ENCODE results near the gene MLST8.

MLST8 gene

DNA sequence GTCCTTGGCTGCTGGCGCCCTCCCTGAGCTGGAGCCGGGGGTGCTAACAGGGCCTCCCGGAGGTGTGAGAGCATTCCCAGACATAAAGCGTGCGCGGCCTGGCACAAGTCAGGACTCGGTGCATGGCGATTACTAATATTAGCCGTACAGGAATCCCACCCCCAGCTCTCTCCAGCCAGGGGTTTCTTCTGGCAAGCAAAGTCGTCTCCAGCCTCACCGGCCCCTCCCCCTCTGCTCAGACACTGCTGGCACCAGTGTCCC lies 13.9 kb upstream of the MLST8 start:
- H3K4me3 ChIP-seq (ENCODE audit: low read depth in 1 of 2, low read length in 1 of 2): no peak overlapping the region
- H3K36me3 ChIP-seq: no peaks in the 10 kb centered on the region
- H3K27ac ChIP-seq: no peak overlapping the region
- peaks cover 37% of the 10 kb centered on the region for H3K27me3 ChIP-seq
- TF ChIP-seq, protein P1, sequence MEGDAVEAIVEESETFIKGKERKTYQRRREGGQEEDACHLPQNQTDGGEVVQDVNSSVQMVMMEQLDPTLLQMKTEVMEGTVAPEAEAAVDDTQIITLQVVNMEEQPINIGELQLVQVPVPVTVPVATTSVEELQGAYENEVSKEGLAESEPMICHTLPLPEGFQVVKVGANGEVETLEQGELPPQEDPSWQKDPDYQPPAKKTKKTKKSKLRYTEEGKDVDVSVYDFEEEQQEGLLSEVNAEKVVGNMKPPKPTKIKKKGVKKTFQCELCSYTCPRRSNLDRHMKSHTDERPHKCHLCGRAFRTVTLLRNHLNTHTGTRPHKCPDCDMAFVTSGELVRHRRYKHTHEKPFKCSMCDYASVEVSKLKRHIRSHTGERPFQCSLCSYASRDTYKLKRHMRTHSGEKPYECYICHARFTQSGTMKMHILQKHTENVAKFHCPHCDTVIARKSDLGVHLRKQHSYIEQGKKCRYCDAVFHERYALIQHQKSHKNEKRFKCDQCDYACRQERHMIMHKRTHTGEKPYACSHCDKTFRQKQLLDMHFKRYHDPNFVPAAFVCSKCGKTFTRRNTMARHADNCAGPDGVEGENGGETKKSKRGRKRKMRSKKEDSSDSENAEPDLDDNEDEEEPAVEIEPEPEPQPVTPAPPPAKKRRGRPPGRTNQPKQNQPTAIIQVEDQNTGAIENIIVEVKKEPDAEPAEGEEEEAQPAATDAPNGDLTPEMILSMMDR (IDR thresholded peaks at IDR 0.05): no peak
- no peaks in the 10 kb centered on the region for H3K9me3 ChIP-seq
- peaks cover 0 to 11% of the 10 kb centered on the region in 2 experiments for H3K4me1 ChIP-seq (ENCODE audit: control insufficient read depth in 1 of 2, insufficient read depth in 1 of 2, low read depth in 1 of 2, low read length in 1 of 2)

DNA sequence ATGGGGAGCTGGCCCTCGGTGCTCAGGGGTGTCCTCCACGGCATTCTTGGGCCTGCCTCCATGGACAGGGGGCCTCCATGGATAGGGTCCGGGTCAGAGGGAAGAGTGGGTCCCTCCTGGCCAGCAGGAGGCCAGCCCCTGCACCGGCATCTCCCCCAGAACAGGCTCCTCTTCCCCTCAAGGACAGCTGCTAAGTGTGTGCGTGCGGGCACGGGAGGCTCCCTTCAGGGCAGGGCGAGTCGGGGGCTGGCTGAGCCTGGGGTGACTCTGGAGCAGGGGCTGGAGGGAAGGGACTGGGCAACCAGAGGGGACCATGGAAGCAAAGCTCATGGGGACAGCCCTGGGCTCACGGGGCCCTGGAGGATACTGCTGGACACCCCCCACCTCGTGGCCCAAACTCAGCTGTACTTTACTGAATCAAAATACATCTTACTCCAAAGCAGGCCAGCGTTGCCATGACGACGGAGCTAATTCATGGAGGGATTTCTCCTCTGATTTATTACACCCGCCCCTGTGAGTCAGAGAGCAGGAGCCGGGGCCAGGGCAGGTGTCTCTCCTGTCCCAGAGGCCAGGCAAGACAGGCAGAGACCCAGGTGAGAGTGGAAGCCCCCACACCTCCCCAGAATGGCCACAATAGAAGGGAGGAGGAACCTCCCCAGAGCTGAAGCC lies 11.0 kb upstream of the MLST8 start:
- TF ChIP-seq, protein P1 (IDR thresholded peaks at IDR 0.05): no peak
- Histone ChIP-seq H3K27me3 (peaks cover 64% of the 10 kb centered on the region), H3K36me3 (no peaks in the 10 kb centered on the region), H3K4me3 (ENCODE audit: low read depth in 1 of 2, low read length in 1 of 2) (no peak overlapping the region), H3K4me1 (ENCODE audit: control insufficient read depth in 1 of 2, insufficient read depth in 1 of 2, low read depth in 1 of 2, low read length in 1 of 2) (peaks cover 0 to 11% of the 10 kb centered on the region in 2 experiments), H3K27ac (no peak overlapping the region), H3K9me3 (no peaks in the 10 kb centered on the region)

DNA sequence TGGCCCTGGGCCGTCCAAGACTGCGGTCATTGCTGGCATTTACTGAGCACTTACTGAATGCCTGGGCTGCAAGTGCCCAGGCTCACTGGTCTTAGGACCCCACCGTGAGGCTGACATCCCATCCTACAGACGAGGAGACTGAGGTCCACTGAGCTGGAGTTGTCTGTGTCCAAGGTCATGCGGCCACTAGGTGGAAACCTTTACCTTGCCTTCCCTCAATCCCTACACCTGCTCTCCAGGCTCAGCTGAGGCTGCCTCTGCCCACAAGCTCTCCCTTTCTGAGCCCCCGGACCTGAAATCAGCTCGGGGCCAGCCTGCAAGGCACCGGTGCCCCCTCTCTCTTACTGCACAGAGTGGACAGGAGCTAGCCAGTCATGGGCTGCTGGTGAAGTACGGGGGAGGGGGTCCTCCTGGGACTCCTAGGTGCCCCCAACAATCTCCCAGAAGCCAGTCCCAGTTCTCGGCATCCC lies 10.4 kb upstream of the MLST8 start:
- Histone ChIP-seq H3K36me3 (no peaks in the 10 kb centered on the region), H3K4me1 (ENCODE audit: control insufficient read depth in 1 of 2, insufficient read depth in 1 of 2, low read depth in 1 of 2, low read length in 1 of 2) (peaks cover 0 to 11% of the 10 kb centered on the region in 2 experiments), H3K9me3 (no peaks in the 10 kb centered on the region), H3K4me3 (ENCODE audit: low read depth in 1 of 2, low read length in 1 of 2) (no peak overlapping the region), H3K27me3 (peaks cover 70% of the 10 kb centered on the region), H3K27ac (no peak overlapping the region)
- TF ChIP-seq, protein P1 (IDR thresholded peaks at IDR 0.05): peak; percentile 30

DNA sequence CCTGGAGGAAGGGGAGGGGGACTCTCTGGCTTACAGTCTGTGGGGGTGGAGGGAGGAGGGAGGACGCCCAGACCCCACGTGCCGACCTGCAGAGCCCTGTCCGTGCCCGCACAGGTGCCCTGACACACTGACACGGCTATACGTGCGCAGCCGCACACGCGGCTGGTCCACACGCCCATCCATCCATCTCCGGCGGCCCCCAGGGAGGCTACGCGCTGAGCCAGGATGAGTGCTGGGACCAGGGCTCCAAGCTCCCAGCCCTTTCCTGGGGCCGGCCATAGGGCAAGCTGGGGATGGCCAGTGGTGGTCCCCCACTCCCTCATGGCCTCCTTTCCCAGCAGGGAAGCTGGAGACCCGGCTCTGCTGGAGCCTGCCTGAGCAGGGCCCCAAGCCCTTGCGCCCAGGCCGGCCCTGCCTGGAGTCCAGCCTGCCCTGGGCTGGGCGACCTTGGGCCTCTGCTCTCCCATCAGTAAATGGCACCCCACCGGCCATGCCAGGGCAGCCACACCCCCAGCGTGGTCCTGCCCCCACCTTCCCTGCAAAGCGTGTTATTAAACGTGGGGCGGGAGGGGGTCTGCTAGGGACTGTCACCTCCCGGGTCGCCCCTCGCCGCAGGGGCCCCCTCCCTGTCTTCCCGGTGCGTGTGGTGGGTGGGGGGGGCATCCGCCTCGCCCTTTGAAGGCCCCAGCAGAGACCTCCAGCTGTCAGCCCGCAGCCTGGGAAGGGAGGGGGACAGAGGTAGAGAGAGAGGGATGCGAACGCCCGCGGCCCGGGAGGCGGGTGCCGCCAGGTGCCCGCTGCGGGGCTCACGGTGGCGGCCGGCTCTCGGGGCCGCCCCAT lies 9.7 kb upstream of the MLST8 start:
- Histone ChIP-seq H3K4me1 (ENCODE audit: control insufficient read depth in 1 of 2, insufficient read depth in 1 of 2, low read depth in 1 of 2, low read length in 1 of 2) (peaks cover 0 to 11% of the 10 kb centered on the region in 2 experiments), H3K27me3 (peaks cover 76% of the 10 kb centered on the region), H3K36me3 (no peaks in the 10 kb centered on the region), H3K4me3 (ENCODE audit: low read depth in 1 of 2, low read length in 1 of 2) (no peak overlapping the region), H3K9me3 (no peaks in the 10 kb centered on the region), H3K27ac (no peak overlapping the region)
- TF ChIP-seq, protein P1 (IDR thresholded peaks at IDR 0.05): no peak

DNA sequence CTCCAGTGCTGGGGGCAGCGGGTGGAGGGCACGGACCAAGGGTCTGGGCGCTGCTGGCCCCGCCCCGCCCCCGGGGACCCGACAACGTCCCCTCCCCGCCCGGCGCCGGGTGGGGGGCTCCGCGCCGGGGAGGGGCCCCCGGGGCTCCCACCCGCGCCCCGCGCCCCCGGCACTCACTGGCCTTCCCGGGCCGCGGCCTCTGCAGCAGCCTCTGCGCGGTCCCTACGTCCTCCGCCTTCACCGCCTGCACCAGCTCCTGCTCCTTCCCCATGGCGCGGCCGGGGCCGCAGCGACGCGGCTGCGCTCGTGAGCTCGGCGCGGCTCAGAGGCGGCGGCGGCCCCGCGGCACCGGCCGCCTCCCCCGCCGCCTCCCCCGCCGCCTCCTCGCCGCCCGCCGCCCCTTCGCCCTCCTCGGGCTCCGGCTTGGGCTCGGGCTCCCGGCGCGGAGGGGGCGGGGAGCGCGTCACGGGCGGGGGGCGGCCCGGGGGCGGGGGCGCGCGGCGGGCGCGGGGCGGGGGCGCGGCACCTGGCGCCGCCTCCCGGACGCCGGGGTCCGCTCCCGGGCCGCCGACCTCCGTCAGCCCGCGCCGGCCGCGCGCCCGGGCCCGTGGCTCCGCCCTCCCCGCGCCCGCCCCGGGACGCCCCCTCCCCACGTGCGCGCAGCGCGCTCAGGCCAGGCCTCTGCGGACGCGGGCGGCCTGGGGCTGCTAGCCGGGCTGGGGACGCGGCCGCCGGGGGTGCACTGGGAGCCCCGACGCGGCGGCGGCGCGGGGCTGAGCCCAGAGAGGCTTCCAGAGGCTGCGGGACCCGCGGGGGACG lies 8.9 kb upstream of the MLST8 start, which contains the start of gene CASKIN1:
Gene CASKIN1, minus strand, starts transcription at position 444 of the 819 bp plus-strand sequence. Its CDS starts 173 bp downstream, at position 271.
- Histone ChIP-seq H3K36me3 (no peaks in the 10 kb centered on the region), H3K9me3 (no peaks in the 10 kb centered on the region), H3K27ac (no peak within 1 kb of the TSS), H3K4me1 (ENCODE audit: control insufficient read depth in 1 of 2, insufficient read depth in 1 of 2, low read depth in 1 of 2, low read length in 1 of 2) (peaks cover 0 to 11% of the 10 kb centered on the region in 2 experiments), H3K4me3 (ENCODE audit: low read depth in 1 of 2, low read length in 1 of 2) (no peak within 1 kb of the TSS), H3K27me3 (peaks cover 81% of the 10 kb centered on the region)
- TF ChIP-seq, protein P1 (IDR thresholded peaks at IDR 0.05): no peak
